ENCODE results near the gene AHCYL1.
A peak's percentile ranks its signal among the peaks of the same experiment; 100 is the strongest.

Gene AHCYL1

DNA sequence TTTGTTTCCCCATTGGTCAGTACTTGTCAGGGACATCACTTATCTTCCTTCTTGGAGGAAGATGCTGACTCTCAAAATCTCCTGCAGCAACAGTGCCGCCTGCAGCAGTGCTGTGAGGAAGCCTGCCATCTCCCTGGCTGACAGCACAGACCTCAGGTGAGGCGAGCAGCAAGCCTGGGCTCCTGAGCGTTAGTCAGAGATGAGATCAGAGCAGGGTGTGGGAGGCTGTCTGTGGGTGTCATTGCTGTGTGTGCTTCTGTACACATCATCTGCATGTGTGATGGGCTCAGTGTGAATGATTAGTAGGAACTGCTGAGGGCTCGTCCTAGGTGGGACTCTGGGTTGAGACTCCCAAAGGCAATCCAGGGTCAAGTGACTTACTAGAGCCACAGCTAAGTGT, 56.0 kb downstream of the AHCYL1 start:
- DNase-seq = no peak

DNA sequence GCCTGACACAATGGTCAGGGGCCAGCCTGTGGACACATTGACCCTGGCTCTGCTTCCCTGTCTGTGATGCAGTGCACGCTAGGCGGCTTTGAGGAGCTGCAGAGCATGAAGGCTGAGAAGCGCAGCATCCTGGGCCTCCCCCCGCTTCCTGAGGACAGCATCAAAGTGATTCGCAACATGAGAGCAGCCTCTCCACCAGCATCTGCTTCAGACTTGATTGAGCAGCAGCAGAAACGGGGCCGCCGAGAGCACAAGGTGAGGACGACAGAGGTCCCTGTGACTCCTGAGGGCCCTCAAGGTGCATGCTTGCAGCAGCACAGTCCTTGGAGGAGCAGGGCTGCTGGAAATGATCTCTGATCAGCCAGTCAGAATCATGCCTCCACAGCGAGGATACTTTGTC, 58.5 kb downstream of the AHCYL1 start:
- DNase-seq = no peak

DNA sequence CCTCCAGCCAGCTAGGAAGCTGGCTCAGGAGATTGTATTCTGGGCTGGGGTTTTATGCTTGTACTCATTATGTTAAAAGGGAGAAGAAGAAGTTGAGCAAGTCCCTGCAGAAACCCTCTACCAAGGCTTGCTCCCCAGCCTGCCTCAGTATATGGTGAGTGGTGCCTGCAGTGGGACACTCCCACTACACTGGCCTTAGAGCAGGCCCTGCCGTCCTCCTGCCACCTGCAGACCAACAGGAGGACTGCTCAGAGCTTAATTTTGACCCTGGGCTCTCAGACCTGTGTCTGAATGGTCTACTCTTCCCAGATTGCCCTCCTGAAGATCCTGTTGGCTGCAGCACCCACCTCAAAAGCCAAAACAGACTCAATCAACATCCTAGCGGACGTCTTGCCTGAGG, 62.9 kb downstream of the AHCYL1 start:
- no peak for DNase-seq

DNA sequence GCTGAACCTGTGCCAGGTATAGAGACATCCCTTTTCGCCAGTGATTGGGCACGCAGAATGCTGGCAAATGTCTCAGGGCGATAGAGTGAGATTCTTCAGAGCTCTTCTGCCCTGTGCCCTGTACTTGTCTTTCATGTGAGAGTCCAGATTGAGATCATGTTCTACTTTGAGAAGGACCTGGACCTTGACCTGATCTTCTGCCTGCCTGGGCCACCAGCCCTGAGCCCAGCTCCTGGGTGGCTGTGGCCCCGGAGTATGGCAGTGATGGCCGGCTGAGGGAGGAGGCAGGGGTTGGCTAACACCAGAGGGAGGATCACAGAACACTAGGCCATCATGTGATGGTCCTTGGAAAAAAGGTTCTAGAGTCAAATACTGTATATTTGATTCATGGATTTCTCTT, 63.7 kb downstream of the AHCYL1 start:
- DNase-seq = no peak

DNA sequence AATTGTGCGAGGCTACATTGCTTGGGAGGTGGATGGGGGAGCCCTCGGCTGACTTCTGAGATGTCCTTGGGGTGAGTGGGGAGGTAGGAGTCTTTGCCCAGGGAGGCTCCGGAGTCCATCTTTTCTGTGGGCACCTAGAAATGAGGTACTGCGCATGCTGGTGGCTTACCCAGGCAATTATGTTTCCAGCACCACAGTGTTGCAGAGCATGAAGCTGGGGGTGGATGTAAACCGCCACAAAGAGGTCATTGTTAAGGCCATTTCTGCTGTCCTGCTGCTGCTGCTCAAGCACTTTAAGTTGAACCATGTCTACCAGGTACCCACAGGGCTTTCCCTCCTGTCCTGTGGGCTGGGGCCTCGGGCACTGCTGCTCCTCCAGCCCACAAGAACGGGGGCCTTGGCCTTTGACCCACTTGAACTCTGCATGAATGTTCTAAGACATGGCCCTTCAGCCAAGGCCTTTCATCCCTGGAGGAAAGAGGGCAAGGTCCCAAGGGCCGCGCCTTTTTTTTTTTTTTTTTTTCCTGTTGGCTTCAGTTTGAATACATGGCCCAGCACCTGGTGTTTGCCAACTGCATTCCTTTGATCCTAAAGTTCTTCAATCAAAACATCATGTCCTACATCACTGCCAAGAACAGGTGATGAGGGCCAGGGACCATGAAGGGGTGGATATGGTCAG, 64.5 kb downstream of the AHCYL1 start:
- no peak for DNase-seq

DNA sequence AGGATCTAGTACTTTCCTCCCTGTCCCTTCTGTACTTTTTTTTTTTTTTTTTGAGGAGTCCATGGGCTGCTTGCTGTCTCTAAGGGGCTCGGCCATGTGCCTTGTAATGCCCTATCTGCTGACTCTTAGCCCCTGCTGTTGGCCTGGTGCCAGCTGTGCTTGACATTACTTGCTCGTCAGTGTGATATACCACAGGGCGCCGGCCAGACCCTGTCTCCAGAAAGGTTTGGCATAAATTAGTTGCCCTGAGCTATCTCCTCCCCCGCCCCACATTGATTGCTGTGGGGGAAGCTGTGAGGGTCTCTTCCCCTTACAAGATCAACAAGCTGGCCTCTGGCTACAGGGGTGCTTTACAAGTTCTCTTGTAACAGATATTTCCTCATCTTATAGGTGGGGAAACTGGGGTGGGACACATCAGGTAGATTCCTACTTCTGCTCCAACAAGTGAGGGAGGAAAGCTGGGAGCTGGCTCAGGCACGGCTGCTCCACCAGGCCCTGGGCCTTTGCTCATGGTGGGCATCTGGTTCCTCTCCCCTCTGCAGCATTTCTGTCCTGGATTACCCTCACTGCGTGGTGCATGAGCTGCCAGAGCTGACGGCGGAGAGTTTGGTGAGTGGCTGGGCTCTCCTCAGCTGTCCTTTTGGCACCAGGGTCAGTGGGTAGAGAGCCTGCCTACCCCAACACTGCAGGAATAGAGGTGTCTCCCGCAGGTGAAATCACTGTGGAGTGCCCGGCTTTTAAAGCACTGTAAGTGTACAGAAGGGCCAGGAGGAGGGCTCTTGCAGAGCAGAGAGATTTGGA, 65.4 kb downstream of the AHCYL1 start:
- DNase-seq = no peak

DNA sequence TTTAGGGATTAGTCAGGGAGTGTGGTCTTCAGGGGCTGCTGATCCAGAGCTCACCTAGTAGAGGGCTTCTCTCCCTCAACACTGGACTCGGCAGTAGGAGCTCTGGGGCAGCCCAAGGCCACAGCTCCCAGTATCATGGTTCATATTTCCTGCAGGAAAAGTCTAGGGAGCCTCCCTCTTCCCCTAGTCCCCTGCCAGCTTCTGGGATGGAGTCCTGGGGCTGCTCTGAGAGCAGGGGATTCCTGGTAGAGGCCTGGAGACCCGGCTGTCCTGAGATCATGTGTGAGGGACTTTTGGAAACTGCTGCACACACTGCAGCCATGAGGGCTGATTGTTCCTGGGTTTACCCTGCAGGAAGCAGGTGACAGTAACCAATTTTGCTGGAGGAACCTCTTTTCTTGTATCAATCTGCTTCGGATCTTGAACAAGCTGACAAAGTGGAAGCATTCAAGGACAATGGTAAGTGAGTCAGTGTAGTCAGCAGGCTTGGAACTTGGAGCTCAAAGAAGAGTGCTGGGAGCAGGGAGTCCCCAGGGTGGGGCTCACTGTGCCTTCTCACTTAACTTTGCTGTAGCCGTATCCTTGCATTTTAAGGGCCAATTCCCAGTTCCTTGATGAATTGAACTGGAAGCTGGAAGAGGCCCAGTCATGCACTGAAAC, 66.2 kb downstream of the AHCYL1 start:
- DNase-seq = no peak

DNA sequence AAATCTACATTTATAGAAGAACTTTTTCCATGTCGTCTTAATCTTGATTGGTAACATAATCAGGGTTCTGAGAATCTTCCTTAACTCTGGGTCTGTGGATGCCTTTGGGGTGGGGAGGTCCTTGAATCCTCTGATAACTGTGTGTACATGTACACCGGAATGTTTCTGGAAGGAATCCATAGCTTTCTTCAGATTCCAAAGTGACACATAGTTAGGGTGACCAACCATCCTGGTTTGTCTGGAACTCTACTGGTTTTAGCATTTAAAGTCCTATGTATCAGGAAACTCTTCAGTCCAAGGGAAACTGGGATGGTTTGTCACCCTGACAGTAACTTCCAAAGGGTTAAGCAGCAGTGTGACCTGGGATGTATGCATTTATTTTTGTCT, 66.7 kb downstream of the AHCYL1 start:
- DNase-seq = no peak

DNA sequence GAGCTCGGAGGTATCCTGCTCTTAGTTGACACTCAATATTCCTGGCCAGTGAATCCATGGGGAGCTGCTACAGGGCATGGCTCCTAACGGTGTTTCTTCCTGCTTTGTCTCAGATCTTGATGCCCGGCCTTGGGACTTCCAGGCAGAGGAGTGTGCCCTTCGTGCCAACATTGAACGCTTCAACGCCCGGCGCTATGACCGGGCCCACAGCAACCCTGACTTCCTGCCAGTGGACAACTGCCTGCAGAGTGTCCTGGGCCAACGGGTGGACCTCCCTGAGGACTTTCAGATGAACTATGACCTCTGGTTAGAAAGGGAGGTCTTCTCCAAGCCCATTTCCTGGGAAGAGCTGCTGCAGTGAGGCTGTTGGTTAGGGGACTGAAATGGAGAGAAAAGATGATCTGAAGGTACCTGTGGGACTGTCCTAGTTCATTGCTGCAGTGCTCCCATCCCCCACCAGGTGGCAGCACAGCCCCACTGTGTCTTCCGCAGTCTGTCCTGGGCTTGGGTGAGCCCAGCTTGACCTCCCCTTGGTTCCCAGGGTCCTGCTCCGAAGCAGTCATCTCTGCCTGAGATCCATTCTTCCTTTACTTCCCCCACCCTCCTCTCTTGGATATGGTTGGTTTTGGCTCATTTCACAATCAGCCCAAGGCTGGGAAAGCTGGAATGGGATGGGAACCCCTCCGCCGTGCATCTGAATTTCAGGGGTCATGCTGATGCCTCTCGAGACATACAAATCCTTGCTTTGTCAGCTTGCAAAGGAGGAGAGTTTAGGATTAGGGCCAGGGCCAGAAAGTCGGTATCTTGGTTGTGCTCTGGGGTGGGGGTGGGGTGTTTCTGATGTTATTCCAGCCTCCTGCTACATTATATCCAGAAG, 69.2 kb downstream of the AHCYL1 start:
- peak; percentile 63 for DNase-seq

DNA sequence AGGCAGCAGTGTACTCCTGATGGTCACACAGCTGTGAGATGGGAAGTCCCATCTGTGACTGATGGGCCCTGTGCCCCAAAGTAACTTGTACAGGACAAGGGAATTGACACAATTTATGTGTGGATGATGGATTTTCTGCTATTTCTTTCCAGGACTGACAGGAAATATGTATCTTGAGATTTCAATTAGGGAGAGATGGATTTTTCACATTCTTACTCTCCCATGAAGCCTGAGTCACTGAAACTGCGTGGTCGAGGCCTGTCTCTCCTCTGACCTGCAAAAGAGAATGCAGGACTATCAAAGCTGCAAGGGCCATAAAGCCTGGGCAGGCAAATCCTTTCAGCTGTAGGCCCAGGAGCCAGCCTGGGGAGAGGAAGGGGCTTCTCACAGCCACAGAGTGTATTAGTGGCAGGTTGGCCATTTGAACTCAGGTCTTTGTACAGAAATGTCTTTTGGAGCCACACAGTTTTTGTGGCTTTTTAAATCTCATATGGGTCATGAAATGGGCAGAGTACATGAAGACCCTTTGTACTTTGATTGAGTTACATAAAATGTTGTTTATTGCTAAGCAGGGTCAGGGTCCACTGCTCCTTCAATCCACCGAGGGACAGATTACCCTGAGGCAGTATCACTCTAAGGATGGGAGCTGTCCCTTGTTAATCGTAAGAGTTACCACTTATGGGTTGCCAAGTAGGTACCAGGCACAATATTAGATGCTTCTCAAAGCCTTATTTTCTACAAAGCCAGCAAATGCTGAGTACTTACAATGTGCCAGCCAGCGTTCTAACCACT, 71.1 kb downstream of the AHCYL1 start:
- no peak for DNase-seq

DNA sequence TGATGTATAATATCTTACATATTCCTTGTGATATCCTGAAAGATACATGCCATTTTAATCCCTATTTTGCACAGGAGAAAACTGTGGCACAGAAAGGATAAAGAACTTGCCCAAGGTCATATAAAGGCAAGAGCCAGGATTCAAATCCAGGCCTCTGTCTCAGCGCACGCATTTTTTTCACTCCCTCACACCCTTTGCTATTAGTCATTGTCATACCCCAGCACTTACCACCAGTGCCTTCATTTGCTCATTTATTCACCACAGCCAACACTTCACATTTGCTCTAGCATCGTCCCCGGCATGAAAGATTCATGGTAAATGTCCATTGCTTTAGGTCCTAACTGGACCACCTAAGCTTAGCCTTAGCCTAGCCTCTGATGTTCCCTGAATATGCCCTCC, 71.7 kb downstream of the AHCYL1 start:
- DNase-seq = no peak

DNA sequence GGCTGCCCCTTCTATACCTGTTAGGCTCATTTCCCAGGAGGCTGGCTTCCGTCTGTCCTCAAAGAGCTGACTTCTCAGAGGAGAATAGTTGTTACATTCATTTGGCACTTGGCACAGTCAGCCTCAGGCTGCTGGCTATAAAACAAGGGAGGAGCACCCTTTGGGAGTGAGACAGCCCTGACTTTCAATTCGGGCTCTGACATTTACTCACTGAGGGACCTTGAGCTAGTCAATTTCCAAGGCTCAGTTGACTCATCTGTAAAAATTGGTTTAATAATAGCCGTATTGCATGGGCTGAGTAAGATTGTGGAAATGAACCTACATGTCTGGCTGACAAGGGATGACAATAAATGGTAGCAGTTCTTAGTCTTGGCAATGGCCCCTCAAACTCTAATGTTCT, 72.2 kb downstream of the AHCYL1 start:
- DNase-seq = no peak

DNA sequence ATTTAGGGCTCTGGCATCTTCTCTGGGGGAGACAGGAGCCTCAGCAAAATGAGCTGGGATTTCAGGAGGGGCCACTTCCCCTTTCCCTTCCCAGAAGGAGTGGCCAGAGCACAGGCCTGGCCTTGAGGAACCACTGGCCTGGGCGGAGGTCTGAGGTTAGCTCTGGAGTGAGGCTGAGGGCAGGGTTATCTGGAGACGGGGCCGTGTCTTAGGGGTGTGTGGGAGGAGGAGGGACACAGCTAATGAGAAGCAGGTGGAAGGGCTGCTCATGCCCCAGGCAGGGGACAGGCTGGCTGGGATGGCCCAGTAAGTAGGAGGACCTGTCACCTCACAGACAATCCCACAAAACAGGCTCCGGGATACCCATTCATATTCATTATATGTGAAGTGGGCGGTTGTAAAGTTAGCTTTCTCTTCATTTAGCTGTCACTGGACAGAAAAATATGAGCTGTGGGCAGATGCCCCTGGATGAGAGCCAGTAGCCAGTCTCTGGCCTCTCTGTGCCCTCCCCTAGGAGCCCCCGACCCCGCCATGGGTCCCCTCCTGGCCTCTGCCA, 73.5 kb downstream of the AHCYL1 start:
- no peak for DNase-seq

DNA sequence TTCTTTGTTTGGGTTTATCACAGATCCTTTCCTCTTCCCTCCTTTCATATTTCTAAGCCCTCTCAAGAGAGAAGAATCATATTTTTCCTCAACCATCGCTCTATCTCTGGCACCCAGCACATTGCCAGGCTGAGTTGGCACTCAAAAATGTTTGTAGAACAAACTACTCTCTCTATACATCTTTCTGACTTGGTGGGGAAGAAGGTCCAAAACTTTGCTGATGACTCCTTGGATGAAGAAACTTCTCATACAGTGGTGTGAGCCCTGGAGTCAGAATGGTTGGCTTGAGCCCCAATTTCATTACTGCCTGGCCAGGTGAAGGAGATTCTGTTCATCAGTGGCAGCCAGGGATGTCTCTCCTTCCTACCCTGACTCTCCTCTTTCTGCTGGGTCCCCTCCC, 74.0 kb downstream of the AHCYL1 start:
- no peak for DNase-seq

DNA sequence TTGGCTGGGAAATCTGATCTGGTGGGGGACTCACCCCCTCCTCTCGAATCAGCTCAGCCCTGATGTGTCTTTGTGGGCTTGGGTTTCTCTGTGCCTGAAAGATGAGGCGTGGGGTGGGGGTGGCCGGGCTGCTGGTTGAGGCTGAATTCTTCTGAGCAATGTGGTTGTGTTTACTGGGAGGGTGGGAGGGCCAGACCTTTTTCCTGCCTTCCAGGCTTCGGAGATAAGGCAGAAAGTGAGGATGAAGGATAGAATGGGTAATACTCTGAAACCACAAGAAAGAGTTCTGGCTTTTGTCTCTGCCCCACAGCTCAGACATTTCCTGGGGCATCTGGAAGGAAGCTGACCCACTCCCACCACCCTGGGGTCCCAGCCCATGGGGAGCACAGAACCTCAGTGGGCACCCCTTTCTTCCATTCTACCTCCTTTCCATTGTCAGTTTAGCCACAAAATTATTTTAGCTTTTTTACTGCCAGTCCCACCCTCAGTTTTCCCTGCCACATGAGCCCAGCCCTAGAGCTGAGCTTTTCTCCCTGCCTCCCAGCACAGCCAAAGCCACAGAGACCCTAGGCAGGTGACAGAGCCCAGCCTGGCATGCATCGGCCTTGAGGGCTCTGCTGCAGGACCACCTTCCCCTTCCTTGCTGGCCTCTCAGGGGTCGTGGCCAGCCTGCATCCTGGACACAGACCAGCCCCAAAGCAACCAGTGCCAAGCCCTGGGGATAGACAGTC, 74.7 kb downstream of the AHCYL1 start:
- no peak for DNase-seq

DNA sequence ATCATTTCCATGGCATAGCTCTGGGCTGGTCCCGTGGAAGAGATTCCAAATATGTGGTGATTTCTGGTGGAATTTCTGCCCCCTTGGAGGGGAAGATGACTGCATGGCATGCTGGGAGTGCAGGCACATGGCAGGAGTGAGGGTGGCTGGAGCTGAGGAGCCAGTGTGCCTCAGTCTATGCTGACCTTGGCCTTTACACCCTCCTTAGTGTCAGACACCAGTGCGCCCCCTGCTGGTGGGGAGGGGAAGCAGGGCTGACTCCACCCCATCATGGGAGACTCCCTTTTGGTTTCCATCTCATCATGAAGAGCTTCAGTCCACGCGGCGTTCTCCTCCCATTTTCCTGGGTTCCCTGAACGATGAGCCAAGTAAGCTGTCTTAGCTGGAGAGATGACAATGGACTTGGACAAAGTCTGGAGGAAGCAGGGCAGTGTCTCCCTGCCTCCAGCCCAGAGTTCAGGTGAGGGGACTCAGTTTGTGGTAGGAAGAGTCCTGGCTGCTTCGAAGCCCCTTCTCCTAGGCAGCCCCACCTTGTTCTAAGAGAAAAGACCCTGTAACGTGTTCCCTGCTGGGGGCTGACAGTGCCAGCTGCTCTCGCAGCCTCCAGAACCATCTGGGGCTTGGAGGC, 75.6 kb downstream of the AHCYL1 start:
- peak; percentile 59 for DNase-seq

DNA sequence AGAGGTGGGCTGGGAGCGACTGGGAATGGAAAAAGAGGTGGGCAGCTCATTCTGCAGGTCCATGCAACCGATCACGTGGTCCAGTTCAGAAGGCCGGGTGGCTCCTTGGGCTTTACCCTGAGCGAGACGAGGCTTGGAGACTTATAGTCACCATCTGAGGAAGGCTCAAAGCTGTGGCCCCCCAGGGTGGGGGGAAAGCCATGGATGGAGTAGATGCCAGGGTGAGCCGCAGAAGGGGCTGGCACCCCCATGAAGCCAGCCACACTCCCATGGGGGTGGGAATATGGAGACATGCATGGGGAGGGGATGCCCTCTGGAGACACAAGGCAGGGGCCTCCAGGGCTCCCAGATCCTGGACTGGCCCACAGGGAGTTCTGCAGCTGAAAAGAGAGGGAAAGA, 76.1 kb downstream of the AHCYL1 start:
- no peak for DNase-seq

DNA sequence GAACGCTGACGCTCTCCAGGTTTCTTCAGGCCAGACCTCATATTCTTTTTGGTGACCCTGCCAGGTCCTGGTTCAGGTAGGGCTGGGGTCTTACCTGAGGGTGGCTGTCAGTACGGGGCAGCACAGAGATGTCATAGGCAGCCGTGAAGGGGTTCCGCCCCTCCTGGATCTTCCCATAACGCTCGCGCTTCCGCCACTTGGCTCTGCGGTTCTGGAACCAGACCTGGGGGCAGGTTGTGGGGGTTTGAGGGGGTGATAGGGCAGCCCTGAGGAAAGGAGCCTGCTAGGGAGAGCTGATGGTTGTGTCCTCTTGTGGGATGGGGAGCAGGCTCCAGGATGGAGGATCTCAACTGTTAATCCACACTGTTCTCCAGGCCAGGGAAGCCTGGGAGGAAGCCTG, 76.8 kb downstream of the AHCYL1 start:
- DNase-seq = no peak

DNA sequence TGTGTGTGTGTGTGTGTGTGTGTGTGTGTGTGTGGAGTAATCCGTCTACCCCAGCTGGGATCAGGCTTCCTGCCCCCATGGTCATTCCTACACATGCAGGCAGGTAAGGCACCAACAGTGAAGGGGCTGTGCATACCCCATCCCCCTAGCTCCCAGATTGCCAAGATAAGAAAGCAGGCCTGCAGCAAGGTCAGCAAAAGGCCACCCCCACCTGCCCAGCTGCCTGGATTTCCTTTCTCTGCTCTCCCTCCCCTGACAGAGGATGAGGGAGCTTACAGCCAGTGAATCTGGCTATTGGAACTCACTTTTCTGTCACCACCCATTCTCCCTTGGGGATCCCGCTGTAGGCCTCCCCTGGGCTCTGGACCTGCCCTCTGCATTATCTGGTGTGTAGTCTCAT, 78.0 kb downstream of the AHCYL1 start:
- DNase-seq = no peak

DNA sequence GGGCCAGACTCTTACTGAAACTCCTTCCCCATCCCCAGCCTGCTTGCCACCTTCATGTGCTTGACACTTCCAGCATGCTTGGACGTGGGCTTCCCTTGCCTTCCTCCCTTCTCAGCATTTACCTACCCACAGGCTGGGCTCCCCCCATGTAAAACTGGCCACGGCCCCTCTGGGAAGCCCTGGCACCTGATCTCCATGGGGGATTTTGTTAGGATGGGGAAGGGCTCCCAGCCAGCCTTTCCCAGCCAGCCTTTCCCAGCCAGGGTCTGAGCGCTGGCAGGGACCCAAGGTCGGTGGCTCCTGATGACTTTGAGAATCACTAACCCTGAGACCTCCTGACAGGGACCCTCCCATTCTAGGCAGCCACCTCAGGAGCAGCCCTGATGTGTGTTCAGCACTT, 79.2 kb downstream of the AHCYL1 start:
- DNase-seq = no peak
